ENCODE data around the gene CDR2L. TPM values are rescaled to one million over a fixed set of nuclear protein-coding genes. Genes with fewer than 3 reads are reported as not detected.
"Not testable (repeated sequence)": the region's sequence is repeated elsewhere in the genome, so short reads cannot be mapped to it uniquely, and the experiment has no call there.

The CDR2L gene
- polyA plus RNA-seq, 1 donor = 7.1 TPM

GRCh38 chr17:74981979-74982662, 5.3 kb upstream of the CDR2L start:
- peak; percentile 72 for DNase-seq

GRCh38 chr17:74982663-74983313, 4.6 kb upstream of the CDR2L start:
- DNase-seq = not testable (repeated sequence)

GRCh38 chr17:74986206-74986576, 1.2 kb upstream of the CDR2L start:
- no peak for DNase-seq

GRCh38 chr17:74987909-74988711, 678 bp downstream of the CDR2L start:
- peak; percentile 92 for DNase-seq

GRCh38 chr17:74990581-74991105, 3.2 kb downstream of the CDR2L start:
- no peak for DNase-seq

GRCh38 chr17:74992223-74992622, 4.8 kb downstream of the CDR2L start:
- no peak for DNase-seq

GRCh38 chr17:74994440-74994839, 7.0 kb downstream of the CDR2L start:
- DNase-seq = no peak

GRCh38 chr17:74995847-74996246, 8.4 kb downstream of the CDR2L start:
- DNase-seq = no peak

GRCh38 chr17:74998783-74999182, 11.4 kb downstream of the CDR2L start:
- DNase-seq = no peak

GRCh38 chr17:74999523-74999922, 12.1 kb downstream of the CDR2L start:
- DNase-seq = no peak

- no peak for DNase-seq
Measured at GRCh38 chr17:75001915-75002843, 14.7 kb downstream of the CDR2L start.

GRCh38 chr17:75003070-75003956, 15.9 kb downstream of the CDR2L start:
- DNase-seq = no peak

- DNase-seq = no peak
Measured at GRCh38 chr17:75003957-75004355, 16.5 kb downstream of the CDR2L start.

- DNase-seq = no peak
Measured at GRCh38 chr17:75004371-75004770, 16.9 kb downstream of the CDR2L start.

GRCh38 chr17:75005291-75005690, 17.9 kb downstream of the CDR2L start:
- DNase-seq = no peak

- DNase-seq = not testable (repeated sequence)
Measured at GRCh38 chr17:75006084-75006483, 18.7 kb downstream of the CDR2L start.

GRCh38 chr17:75006653-75007052, 19.2 kb downstream of the CDR2L start:
- no peak for DNase-seq

- DNase-seq = no peak
Measured at GRCh38 chr17:75008373-75008772, 20.9 kb downstream of the CDR2L start.

- DNase-seq = no peak
Measured at GRCh38 chr17:75009139-75009724, 21.8 kb downstream of the CDR2L start.

GRCh38 chr17:75010683-75011400, 23.4 kb downstream of the CDR2L start:
- peak; percentile 78 for DNase-seq

All from hindlimb muscle (tissue), 1 donor.